H9 (cell line): ENCODE measurements around the gene DSCAM. TPM values are rescaled to one million over a fixed set of nuclear protein-coding genes. Genes with fewer than 3 reads are reported as not detected.

Source experiments
- DNase-seq: peaks from one replicate; pipeline ENCODE4 v3.0.0-alpha.2; 2017
- H2AFZ ChIP-seq: one replicate; pipeline ENCODE4 v1.6.1; 2013; ENCODE audit warnings: mild to moderate bottlenecking, low read length, control low read depth, moderate library complexity
- H2AK5ac ChIP-seq: 2 replicates; pipeline ENCODE4 v1.6.1; 2013; ENCODE audit warnings: low read length, control low read depth, mixed read lengths; ENCODE audit not compliant: insufficient read length
- H2BK120ac ChIP-seq: one replicate; pipeline ENCODE4 v1.6.1; 2013; ENCODE audit warnings: low read depth, mild to moderate bottlenecking, low read length, control low read depth, inconsistent platforms; ENCODE audit not compliant: poor library complexity, severe bottlenecking
- H2BK12ac ChIP-seq: 2 replicates; pipeline ENCODE4 v1.6.1; 2013; ENCODE audit warnings: low read length, control low read depth, mixed read lengths, low read depth; ENCODE audit not compliant: insufficient read length
- H2BK15ac ChIP-seq: 2 replicates; pipeline ENCODE4 v1.6.1; 2013; ENCODE audit warnings: low read depth, low read length, control low read depth
- H2BK20ac ChIP-seq: one replicate; pipeline ENCODE4 v1.6.1; 2013; ENCODE audit warnings: low read depth, mild to moderate bottlenecking, low read length, control low read depth, inconsistent platforms; ENCODE audit not compliant: poor library complexity, severe bottlenecking
- H2BK5ac ChIP-seq: 2 replicates; pipeline ENCODE4 v1.6.1; 2013; ENCODE audit warnings: low read length, control low read depth, mixed read lengths; ENCODE audit not compliant: insufficient read length
- H3K14ac ChIP-seq: 2 replicates; pipeline ENCODE4 v1.6.1; 2013; ENCODE audit warnings: low read length, control low read depth; ENCODE audit not compliant: insufficient read depth
- H3K18ac ChIP-seq: 2 replicates; pipeline ENCODE4 v1.6.1; 2013; ENCODE audit warnings: low read depth, mild to moderate bottlenecking, mixed read lengths, low read length, control low read depth; ENCODE audit not compliant: insufficient read length
- H3K23ac ChIP-seq: 2 replicates; pipeline ENCODE4 v1.6.1; 2013; ENCODE audit warnings: low read length, control low read depth, mixed read lengths, low read depth; ENCODE audit not compliant: insufficient read length
- H3K23me2 ChIP-seq: 2 replicates; pipeline ENCODE4 v1.6.1; 2013; ENCODE audit warnings: low read depth, mild to moderate bottlenecking, mixed read lengths, low read length, control low read depth; ENCODE audit not compliant: insufficient read length, poor library complexity, severe bottlenecking
- H3K27ac ChIP-seq: 2 replicates; pipeline ENCODE4 v1.5.1; 2013; ENCODE audit warnings: low read length, control low read depth, mixed read lengths, low read depth; ENCODE audit not compliant: insufficient read length
- H3K27me3 ChIP-seq: 2 replicates; pipeline ENCODE4 v1.6.1; 2013; ENCODE audit warnings: low read length, control low read depth, inconsistent platforms; ENCODE audit not compliant: insufficient read depth
- H3K4ac ChIP-seq: 2 replicates; pipeline ENCODE4 v1.6.1; 2013; ENCODE audit warnings: low read depth, mild to moderate bottlenecking, control low read depth, inconsistent platforms, low read length, moderate library complexity
- H3K4me1 ChIP-seq: 2 replicates; pipeline ENCODE4 v1.6.1; 2013; ENCODE audit warnings: low read length, control low read depth, inconsistent platforms; ENCODE audit not compliant: insufficient read depth
- H3K4me2 ChIP-seq: 2 replicates; pipeline ENCODE4 v1.6.1; 2013; ENCODE audit warnings: low read length, control low read depth, mixed read lengths; ENCODE audit not compliant: insufficient read length, insufficient read depth
- H3K56ac ChIP-seq: 2 replicates; pipeline ENCODE4 v1.6.1; 2013; ENCODE audit warnings: low read depth, mild to moderate bottlenecking, mixed read lengths, low read length, control low read depth; ENCODE audit not compliant: insufficient read length
- H3K79me1 ChIP-seq: 2 replicates; pipeline ENCODE4 v1.6.1; 2013; ENCODE audit warnings: low read depth, mild to moderate bottlenecking, moderate library complexity, low read length, control low read depth, inconsistent platforms; ENCODE audit not compliant: insufficient read depth, poor library complexity, severe bottlenecking
- H3K79me2 ChIP-seq: 2 replicates; pipeline ENCODE4 v1.6.1; 2013; ENCODE audit warnings: low read length, control low read depth, inconsistent platforms; ENCODE audit not compliant: insufficient read depth
- H3K9ac ChIP-seq: 2 replicates; pipeline ENCODE4 v1.6.1; 2013; ENCODE audit warnings: low read length, control low read depth, mixed read lengths; ENCODE audit not compliant: insufficient read length; ENCODE audit errors: extremely low read depth
- H3K9me3 ChIP-seq: one replicate; pipeline ENCODE4 v1.6.1; 2013; ENCODE audit warnings: low read depth, low read length, inconsistent platforms; ENCODE audit not compliant: control insufficient read depth
- H3T11ph ChIP-seq: one replicate; pipeline ENCODE4 v1.6.1; 2013; ENCODE audit warnings: mild to moderate bottlenecking, low read length, control low read depth, inconsistent platforms
- H4K20me1 ChIP-seq: one replicate; pipeline ENCODE4 v1.6.1; 2013; ENCODE audit not compliant: control insufficient read depth, insufficient read length, insufficient read depth
- H4K5ac ChIP-seq: 2 replicates; pipeline ENCODE4 v1.6.1; 2013; ENCODE audit warnings: low read depth, mild to moderate bottlenecking, mixed read lengths, low read length, control low read depth; ENCODE audit not compliant: insufficient read length
- H4K8ac ChIP-seq: replicated peaks from 2 replicates; pipeline ENCODE4 v1.6.1; 2013; ENCODE audit warnings: low read length, control low read depth, mixed read lengths, low read depth; ENCODE audit not compliant: insufficient read length
- H4K91ac ChIP-seq: 2 replicates; pipeline ENCODE4 v1.6.1; 2013; ENCODE audit warnings: low read depth, mild to moderate bottlenecking, moderate library complexity, mixed read lengths, low read length, control low read depth; ENCODE audit not compliant: insufficient read length
- H3K27ac Mint-ChIP-seq, 3 experiments: 2 replicates in 2 of 3; 3 replicates in 1 of 3; pipeline ENCODE4 v1.8.0; 2020 to 2021; ENCODE audit warnings: mixed read lengths in 3 of 3, mild to moderate bottlenecking in 1 of 3, moderate library complexity in 1 of 3
- H3K27me3 Mint-ChIP-seq: 2 replicates; pipeline ENCODE4 v1.8.0; 2021; ENCODE audit warnings: low read depth, mild to moderate bottlenecking, moderate library complexity, mixed read lengths
- H3K36me3 Mint-ChIP-seq, 3 experiments: 2 replicates in 2 of 3; 3 replicates in 1 of 3; pipeline ENCODE4 v1.8.0; 2020 to 2021; ENCODE audit warnings: low read depth in 3 of 3, mixed read lengths in 3 of 3; ENCODE audit not compliant: insufficient read depth in 1 of 3
- H3K4me1 Mint-ChIP-seq, 2 experiments: 2 replicates each; pipeline ENCODE4 v1.8.0; 2020; ENCODE audit warnings: mixed read lengths in 2 of 2
- H3K4me3 Mint-ChIP-seq, 2 experiments: 2 replicates in 1 of 2; 3 replicates in 1 of 2; pipeline ENCODE4 v1.8.0; 2020 to 2021; ENCODE audit warnings: mild to moderate bottlenecking in 2 of 2, mixed read lengths in 2 of 2, moderate library complexity in 1 of 2
- H3K9me3 Mint-ChIP-seq, 2 experiments: 2 replicates in 1 of 2; 3 replicates in 1 of 2; pipeline ENCODE4 v1.8.0; 2020; ENCODE audit warnings: mild to moderate bottlenecking in 2 of 2, mixed read lengths in 2 of 2, moderate library complexity in 1 of 2
- CTCF ChIP-seq: fragments of 200-600 bp; sonication (generic); conservative IDR thresholded peaks from 3 replicates; pipeline ENCODE4 v1.8.0; 2021; ENCODE audit warnings: antibody characterized with exemption, mild to moderate bottlenecking
- WGBS: extraction: QIAGEN DNeasy Blood & Tissue Kit; methylation state at CpG from one replicate; pipeline ENCODE4 v1.1.7; 2013; ENCODE audit warnings: missing lambda C conversion rate, low lambda C conversion rate, mixed read lengths; ENCODE audit not compliant: insufficient read length; ENCODE audit errors: extremely low coverage; 5-methylcytosine and 5-hydroxymethylcytosine counted together
- total RNA-seq: library from RNA; stranded (reverse); gene quantifications from 2 replicates; pipeline ENCODE4 v1.2.1, GENCODE V29; 2021

Gene DSCAM
- total RNA-seq, 1 experiment from 2014 or later = 0.17 TPM

GRCh38 chr21:40381111-40381510 lies 465.8 kb downstream of the DSCAM start:
- Histone ChIP-seq H2AFZ (no peak overlapping the region), H3T11ph (no peak overlapping the region), H4K91ac (no peak overlapping the region), H2BK5ac (no peak overlapping the region), H3K27me3 (no peaks in the 10 kb centered on the region), H3K27ac (no peak overlapping the region), H4K5ac (no peak overlapping the region), H2BK20ac (no peak overlapping the region), H2BK12ac (no peak overlapping the region), H3K4ac (no peak overlapping the region), H3K14ac (no peak overlapping the region), H3K79me2 (no peaks in the 10 kb centered on the region), H2AK5ac (no peak overlapping the region), H3K9ac (no peak overlapping the region), H3K56ac (no peak overlapping the region), H3K4me1 (no peaks in the 10 kb centered on the region; the same call in 1 of the 2 replicates), H4K20me1 (no peaks in the 10 kb centered on the region), H3K23ac (no peak overlapping the region), H3K18ac (no peak overlapping the region), H2BK15ac (no peak overlapping the region), H4K8ac (no peak overlapping the region), H3K4me2 (no peak overlapping the region), H3K23me2 (no peaks in the 10 kb centered on the region), H3K79me1 (no peaks in the 10 kb centered on the region), H3K9me3 (no peaks in the 10 kb centered on the region), H2BK120ac (no peak overlapping the region)
- Mint-ChIP-seq H3K36me3 (no peaks in the 10 kb centered on the region), H3K27ac (no peak overlapping the region), H3K27me3 (no peaks in the 10 kb centered on the region), H3K4me1 (peaks cover 4% of the 10 kb centered on the region in 2 experiments), H3K9me3 (no peaks in the 10 kb centered on the region; a peak in 1 of 5 replicates), H3K4me3 (no peak overlapping the region)
- no CpG with 5 or more reads among the region's 5 CpGs for WGBS
- no peak for DNase-seq
- TF ChIP-seq CTCF = no peak
